Left lung (tissue), 10 donors: ENCODE results near the gene UNC5C. TPM values are rescaled to one million over a fixed set of nuclear protein-coding genes. Genes with fewer than 3 reads are reported as not detected.

Source experiments
- ATAC-seq: fragments of 200-7000 bp; cut with Tn5 transposase; one replicate; pipeline ENCODE4 v1.9.1; 2020; ENCODE audit warnings: moderate library complexity
- DNase-seq, 4 donors: peaks; one replicate each; pipeline ENCODE4 v3.0.0-alpha.2; 2013 to 2020
- H3K27ac ChIP-seq, 2 donors: fragments of 200-600 bp; sonication (generic) in 1 of 2; one replicate each; pipeline versions ENCODE4 v1.5.0 to v1.8.0; 2020 to 2021
- H3K27me3 ChIP-seq, 2 donors: fragments of 200-600 bp; sonication (generic) in 1 of 2; one replicate each; pipeline versions ENCODE4 v1.5.0 to v1.8.0; 2020 to 2021
- H3K36me3 ChIP-seq, 2 donors: fragments of 200-600 bp; sonication (generic) in 1 of 2; one replicate each; pipeline versions ENCODE4 v1.5.0 to v1.8.0; 2020 to 2021
- H3K4me1 ChIP-seq, 2 donors: fragments of 200-600 bp; one replicate each; pipeline ENCODE4 v1.8.0; 2021
- H3K4me3 ChIP-seq, 2 donors: fragments of 200-600 bp; sonication (generic) in 1 of 2; one replicate each; pipeline versions ENCODE4 v1.5.0 to v1.8.0; 2020 to 2021; ENCODE audit warnings: mild to moderate bottlenecking in 1 of 2
- H3K9me3 ChIP-seq, 2 donors: fragments of 200-600 bp; sonication (generic) in 1 of 2; one replicate each; pipeline versions ENCODE4 v1.5.0 to v1.8.0; 2020 to 2021
- CTCF ChIP-seq, 2 donors: fragments of 200-600 bp; sonication (generic) in 1 of 2; IDR thresholded peaks; one replicate each; pipeline versions ENCODE4 v1.5.0 to v1.8.0; 2021; ENCODE audit warnings: antibody characterized with exemption in 2 of 2
- intact Hi-C, 2 donors: fragments of 100-400 bp; cut with DNase I; formaldehyde crosslinking; loops; one replicate each; pipeline versions ENCODE4 v1.11.2 to v1.14.2; 2022
- polyA plus RNA-seq, 6 donors: library from polyadenylated mRNA; unstranded; fragments of 120-200 nt; gene quantifications; one replicate each; pipeline ENCODE4 v1.2.1, GENCODE V29; 2013; ENCODE audit not compliant: insufficient read length in 6 of 6
- total RNA-seq, 2 donors: library from RNA; stranded (reverse); fragmentation: NEBNext Ultra II Directional; extraction: Animal tissue kit (Norgen Biotek cat#: 25700); gene quantifications; one replicate each; pipeline ENCODE4 v1.2.1, GENCODE V29; 2021
- donor health status: DM: no; HTN: yes; CAD: no.
- donor health status: DM: no; HTN: no; CAD: no.

Gene UNC5C
- total and polyA plus RNA-seq, 8 donors: 9.0 to 49.5 (median 40.5) TPM

- intact Hi-C loops: no loop called here
- DNase-seq (no peak), ATAC-seq (no peak)
- TF ChIP-seq CTCF (IDR thresholded peaks at IDR 0.05): no peak
- Histone ChIP-seq H3K4me1 (peaks cover 0 to 6% of the 10 kb centered on the region in 2 donors), H3K36me3 (no peaks in the 10 kb centered on the region), H3K4me3 (no peak overlapping the region), H3K27me3 (no peaks in the 10 kb centered on the region), H3K9me3 (no peaks in the 10 kb centered on the region), H3K27ac (no peak overlapping the region)
These were observed 334.4 kb downstream of the UNC5C start for GRCh38 chr4:95214408-95214807.

- Histone ChIP-seq H3K36me3 (no peaks in the 10 kb centered on the region), H3K9me3 (no peaks in the 10 kb centered on the region), H3K27me3 (no peaks in the 10 kb centered on the region), H3K4me3 (no peak overlapping the region), H3K4me1 (peaks cover 0 to 6% of the 10 kb centered on the region in 2 donors), H3K27ac (no peak overlapping the region)
- intact Hi-C loops: no loop called here
- peak in 1 of 4 donors; percentile 15 for DNase-seq
- ATAC-seq: no peak
- no peak for TF ChIP-seq CTCF (IDR thresholded peaks at IDR 0.05)
These were observed 335.4 kb downstream of the UNC5C start for GRCh38 chr4:95213366-95213765.

GRCh38 chr4:95212692-95213091 lies 336.1 kb downstream of the UNC5C start:
- Histone ChIP-seq H3K36me3 (no peaks in the 10 kb centered on the region), H3K27ac (no peak overlapping the region), H3K9me3 (no peaks in the 10 kb centered on the region), H3K4me1 (peaks cover 0 to 6% of the 10 kb centered on the region in 2 donors), H3K4me3 (no peak overlapping the region), H3K27me3 (no peaks in the 10 kb centered on the region)
- intact Hi-C loops: no loop called here
- ATAC-seq (no peak), DNase-seq (no peak)
- no peak for TF ChIP-seq CTCF (IDR thresholded peaks at IDR 0.05)

GRCh38 chr4:95209927-95210326 lies 338.8 kb downstream of the UNC5C start:
- no peak for TF ChIP-seq CTCF (IDR thresholded peaks at IDR 0.05)
- H3K4me1 ChIP-seq: no peaks in the 10 kb centered on the region
- no peaks in the 10 kb centered on the region for H3K9me3 ChIP-seq
- H3K36me3 ChIP-seq: no peaks in the 10 kb centered on the region
- no peak overlapping the region for H3K4me3 ChIP-seq
- no peak for DNase-seq
- H3K27ac ChIP-seq: no peak overlapping the region
- peak; percentile 42 for ATAC-seq
- intact Hi-C loops: no loop called here
- H3K27me3 ChIP-seq: no peaks in the 10 kb centered on the region

- H3K9me3 ChIP-seq: no peaks in the 10 kb centered on the region
- intact Hi-C loops: no loop called here
- ATAC-seq (no peak), DNase-seq (no peak)
- H3K27ac ChIP-seq: no peak overlapping the region
- no peaks in the 10 kb centered on the region for H3K36me3 ChIP-seq
- no peak for TF ChIP-seq CTCF (IDR thresholded peaks at IDR 0.05)
- H3K4me3 ChIP-seq: no peak overlapping the region
- H3K4me1 ChIP-seq: no peaks in the 10 kb centered on the region
- H3K27me3 ChIP-seq: no peaks in the 10 kb centered on the region
These were observed 343.9 kb downstream of the UNC5C start for GRCh38 chr4:95204873-95205272.
